ENCODE measurements around the gene C14orf119.
A peak's percentile ranks its signal among the peaks of the same experiment; 100 is the strongest.

The C14orf119 gene

GRCh38 chr14:23113431-23114119, 18.3 kb downstream of the C14orf119 start:
- TF ChIP-seq, protein P1, sequence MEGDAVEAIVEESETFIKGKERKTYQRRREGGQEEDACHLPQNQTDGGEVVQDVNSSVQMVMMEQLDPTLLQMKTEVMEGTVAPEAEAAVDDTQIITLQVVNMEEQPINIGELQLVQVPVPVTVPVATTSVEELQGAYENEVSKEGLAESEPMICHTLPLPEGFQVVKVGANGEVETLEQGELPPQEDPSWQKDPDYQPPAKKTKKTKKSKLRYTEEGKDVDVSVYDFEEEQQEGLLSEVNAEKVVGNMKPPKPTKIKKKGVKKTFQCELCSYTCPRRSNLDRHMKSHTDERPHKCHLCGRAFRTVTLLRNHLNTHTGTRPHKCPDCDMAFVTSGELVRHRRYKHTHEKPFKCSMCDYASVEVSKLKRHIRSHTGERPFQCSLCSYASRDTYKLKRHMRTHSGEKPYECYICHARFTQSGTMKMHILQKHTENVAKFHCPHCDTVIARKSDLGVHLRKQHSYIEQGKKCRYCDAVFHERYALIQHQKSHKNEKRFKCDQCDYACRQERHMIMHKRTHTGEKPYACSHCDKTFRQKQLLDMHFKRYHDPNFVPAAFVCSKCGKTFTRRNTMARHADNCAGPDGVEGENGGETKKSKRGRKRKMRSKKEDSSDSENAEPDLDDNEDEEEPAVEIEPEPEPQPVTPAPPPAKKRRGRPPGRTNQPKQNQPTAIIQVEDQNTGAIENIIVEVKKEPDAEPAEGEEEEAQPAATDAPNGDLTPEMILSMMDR (IDR thresholded peaks at IDR 0.05; ENCODE audit: low read depth, low read length): no peak
- DNase-seq (ENCODE audit: extremely low read depth, low read depth): no peak

DNA sequence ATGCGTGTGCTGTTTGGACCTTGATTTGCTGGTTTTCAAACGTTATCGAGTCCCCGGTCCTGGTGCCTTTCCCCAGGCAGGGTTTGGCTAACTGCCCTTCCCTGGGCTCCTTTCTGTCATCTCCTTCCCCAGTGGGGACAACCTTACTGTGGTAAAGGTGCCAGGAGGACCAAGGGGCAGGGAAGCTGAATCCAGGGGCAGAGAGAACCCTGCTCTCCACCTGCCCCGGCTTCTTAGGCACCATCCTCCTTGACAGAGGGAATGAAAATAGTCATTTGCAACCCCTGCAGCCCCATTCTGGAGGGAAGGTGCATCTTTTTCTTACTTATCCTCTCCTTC, 18.8 kb downstream of the C14orf119 start:
- no peak for DNase-seq (ENCODE audit: extremely low read depth, low read depth)
- TF ChIP-seq, protein P1 (IDR thresholded peaks at IDR 0.05; ENCODE audit: low read depth, low read length): no peak

DNA sequence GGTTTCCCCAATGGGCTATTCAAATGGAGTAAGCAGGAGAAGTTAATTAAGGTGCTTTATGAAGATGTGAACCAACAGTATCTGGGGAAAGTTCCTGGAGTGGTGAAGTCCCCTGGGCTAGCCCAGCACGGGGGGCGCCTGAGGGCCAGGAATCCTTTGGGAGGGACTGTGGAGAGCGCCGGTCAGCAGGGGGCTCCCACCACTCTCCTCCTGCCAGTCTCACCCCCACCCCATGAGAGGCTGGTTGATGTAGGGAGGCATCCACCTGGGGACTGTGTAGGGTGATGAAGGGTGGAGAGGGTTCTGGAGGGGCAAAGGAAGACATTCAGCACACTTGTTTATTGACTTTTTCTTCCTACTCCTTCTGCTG, 19.3 kb downstream of the C14orf119 start:
- DNase-seq (ENCODE audit: extremely low read depth, low read depth): no peak
- TF ChIP-seq, protein P1 (IDR thresholded peaks at IDR 0.05; ENCODE audit: low read depth, low read length): no peak; the same call in none of the 2 replicates

- peak; percentile 85 for DNase-seq (ENCODE audit: extremely low read depth, low read depth)
- TF ChIP-seq, protein P1 (IDR thresholded peaks at IDR 0.05; ENCODE audit: low read depth, low read length): no peak
These were observed 19.9 kb downstream of the C14orf119 start for GRCh38 chr14:23115039-23115731.

DNA sequence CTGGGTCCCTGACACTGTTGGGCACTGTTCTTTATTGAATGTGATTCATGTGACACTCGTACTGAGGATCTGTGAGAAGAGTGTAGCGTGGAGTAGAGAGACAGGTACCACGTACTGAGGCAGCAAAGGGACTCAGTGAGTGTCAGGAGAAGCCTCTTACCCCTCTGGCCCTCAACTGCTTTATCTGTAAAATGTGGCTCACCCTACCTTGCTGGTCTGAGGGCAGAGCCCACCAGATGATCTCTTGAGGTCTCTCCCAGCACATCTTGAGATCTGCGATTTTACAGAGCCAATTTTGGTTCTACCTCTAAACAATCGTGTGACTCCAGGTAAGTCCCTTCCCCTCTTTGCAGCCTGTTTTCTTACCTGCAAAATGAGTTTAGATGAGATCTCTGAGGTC, 20.6 kb downstream of the C14orf119 start:
- TF ChIP-seq, protein P1 (IDR thresholded peaks at IDR 0.05; ENCODE audit: low read depth, low read length): no peak
- DNase-seq (ENCODE audit: extremely low read depth, low read depth): no peak

DNA sequence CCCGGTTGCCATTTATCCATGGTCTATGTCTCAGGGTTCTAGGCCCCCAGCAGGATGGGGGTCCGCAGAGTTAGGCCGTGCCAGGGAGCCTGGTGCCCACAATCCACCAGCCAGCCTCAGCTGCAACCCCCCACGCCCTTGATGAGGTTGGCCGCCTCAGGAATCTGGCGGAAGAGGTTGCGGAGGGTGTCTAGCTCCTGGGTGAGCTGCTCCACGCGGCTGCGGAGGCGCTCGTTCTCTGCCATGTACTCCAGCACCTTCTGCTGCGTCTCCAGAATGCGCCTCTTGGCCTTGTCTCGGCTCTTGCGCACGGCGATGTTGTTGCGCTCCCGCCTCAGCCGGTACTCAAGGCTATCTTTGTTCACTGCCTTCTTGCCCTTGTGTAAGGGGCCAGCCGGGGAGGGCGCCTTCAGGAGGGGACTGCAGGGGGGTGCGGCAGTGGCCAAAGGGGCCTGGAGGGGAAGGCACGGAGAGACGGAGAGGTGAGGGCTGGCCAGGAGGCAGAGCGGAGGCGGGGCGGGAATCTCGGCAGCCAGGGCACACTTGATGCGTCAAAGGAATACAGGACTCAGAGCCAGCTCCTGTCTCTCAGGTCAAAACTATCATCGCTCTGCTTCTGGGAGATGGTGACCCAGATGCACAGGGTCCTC, 22.2 kb downstream of the C14orf119 start:
- TF ChIP-seq, protein P1 (IDR thresholded peaks at IDR 0.05; ENCODE audit: low read depth, low read length): no peak
- DNase-seq (ENCODE audit: extremely low read depth, low read depth): no peak
